Dedifferentiated amniotic fluid mesenchymal stem cell (primary cell): ENCODE data around the gene BTBD6.
"Not testable (repeated sequence)": the region's sequence is repeated elsewhere in the genome, so short reads cannot be mapped to it uniquely, and the experiment has no call there.

Source experiments
- DNase-seq: peaks from one replicate; pipeline ENCODE4 v3.0.0-alpha.2; 2016; ENCODE audit errors: extremely low spot score

Gene BTBD6

DNA sequence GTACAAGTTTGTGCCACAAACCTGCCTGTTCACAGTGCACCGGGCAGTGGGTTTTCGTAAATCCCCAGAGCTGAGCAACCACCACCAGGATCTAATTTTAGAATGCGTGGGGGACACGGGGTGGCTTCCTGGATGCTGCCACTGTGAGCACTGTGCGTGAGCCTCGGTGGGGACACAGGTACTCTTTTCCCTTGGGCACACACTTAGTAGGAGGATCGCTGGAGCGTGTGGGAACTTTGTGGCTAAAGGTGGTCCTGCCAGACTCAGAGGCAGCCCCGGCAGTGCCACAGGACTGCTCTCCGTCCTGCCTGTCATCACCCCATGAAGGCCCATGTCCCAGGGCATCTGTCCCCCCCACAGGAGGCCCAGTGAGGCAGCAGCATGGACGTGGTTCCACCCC is 21.1 kb downstream of the BTBD6 start:
- no peak for DNase-seq

DNA sequence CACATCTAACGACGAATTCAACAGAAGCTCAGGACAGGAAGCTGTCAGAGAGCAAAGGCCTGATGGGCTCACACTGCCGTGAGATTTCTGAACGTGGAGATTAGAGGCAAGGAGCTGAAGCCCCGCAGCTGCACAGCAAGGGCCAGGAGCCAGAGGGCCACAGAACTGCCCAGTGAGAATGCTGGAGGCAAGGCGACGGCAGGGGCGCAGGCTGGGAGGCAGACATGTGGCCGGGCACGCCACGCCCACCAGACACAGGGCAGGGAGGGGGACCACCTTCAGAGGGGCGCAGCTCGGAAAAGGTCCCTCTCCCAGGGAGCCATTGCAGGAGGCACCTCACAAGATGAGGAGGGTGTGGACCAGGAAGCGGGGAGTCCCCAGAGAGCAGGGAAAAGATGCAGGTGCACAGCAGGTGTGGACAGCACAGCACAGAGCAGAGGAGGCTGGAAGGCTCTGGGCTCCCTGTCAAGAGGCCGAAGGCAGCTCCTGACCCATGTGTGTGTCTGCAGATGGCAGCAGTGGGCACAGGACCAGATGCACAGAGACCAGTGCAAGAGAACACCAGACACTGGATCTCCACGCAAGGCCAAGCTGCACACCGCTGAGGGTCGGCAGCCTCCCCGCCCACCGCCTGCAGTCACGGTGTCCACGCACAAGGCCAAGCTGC is 23.0 kb downstream of the BTBD6 start:
- no peak for DNase-seq

DNA sequence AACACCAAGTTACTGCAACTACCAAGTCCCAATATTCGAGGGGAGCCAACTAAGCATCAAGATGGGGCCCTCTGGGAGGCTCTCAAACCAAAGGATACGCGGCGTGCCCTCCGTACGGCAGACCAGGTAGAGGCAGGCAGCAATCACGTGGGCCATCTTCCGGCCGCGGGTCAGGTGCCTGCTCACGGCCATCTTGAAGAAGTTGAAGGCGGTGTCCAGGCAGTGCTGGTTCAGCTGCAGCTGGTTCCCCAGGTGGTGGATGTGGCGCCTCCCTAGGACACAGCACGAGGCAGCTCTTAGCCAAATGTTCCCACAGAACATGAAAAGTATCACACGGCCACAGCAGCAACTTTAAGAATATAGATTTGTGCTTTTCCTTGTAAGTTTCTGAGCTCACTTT is 24.3 kb downstream of the BTBD6 start:
- no peak for DNase-seq

DNA sequence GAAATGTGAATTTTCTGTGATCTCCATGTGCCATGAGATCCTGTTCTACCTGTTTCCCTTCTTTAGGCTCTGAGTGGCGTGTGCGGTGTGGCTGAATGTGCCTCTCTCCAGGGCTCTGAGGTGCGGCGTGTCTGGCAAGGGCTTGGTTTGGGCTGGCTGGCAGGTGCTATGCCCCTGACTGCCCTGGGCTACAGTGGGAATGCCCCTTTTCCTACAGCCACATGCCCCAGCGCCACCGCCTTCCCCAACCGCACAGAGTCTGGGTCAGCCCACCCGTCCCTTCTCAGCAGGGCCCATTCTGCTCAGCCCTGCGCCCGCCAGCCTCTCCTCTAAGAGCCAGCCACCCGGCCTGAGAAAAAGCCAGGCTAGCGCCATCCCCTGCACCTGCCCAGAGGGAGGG is 24.7 kb downstream of the BTBD6 start:
- DNase-seq, result no peak

GRCh38 chr14:105274637-105275036 is 26.3 kb downstream of the BTBD6 start:
- DNase-seq, result no peak

- DNase-seq, result peak; percentile 59
Measured at GRCh38 chr14:105275267-105275946, 27.1 kb downstream of the BTBD6 start.

DNA sequence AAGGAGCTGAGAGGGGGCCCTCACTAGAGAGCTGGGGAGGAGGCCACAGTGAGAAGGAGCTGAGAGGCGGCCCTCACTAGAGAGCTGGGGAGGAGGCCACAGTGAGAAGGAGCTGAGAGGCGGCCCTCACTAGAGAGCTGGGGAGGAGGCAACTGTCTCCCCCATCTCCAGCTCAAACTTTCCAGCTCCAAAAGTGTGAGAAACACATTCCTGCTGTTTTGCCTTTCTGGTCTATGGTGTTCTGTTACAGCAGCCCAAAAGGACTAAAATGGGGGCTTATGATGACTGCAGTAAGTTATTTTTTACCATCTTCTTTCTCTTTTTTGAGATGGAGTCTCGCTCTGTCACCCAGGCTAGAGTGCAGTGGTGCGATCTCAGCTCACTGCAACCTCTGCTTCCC is 29.1 kb downstream of the BTBD6 start:
- not testable (repeated sequence) for DNase-seq

GRCh38 chr14:105279642-105280361 is 31.5 kb downstream of the BTBD6 start:
- DNase-seq, result no peak

GRCh38 chr14:105280525-105280924 is 32.2 kb downstream of the BTBD6 start:
- no peak for DNase-seq

GRCh38 chr14:105281371-105282097 is 33.2 kb downstream of the BTBD6 start:
- peak; percentile 48 for DNase-seq

GRCh38 chr14:105282098-105282725 is 33.9 kb downstream of the BTBD6 start:
- no peak for DNase-seq

- no peak for DNase-seq
Measured at GRCh38 chr14:105283028-105283427, 34.7 kb downstream of the BTBD6 start.

DNA sequence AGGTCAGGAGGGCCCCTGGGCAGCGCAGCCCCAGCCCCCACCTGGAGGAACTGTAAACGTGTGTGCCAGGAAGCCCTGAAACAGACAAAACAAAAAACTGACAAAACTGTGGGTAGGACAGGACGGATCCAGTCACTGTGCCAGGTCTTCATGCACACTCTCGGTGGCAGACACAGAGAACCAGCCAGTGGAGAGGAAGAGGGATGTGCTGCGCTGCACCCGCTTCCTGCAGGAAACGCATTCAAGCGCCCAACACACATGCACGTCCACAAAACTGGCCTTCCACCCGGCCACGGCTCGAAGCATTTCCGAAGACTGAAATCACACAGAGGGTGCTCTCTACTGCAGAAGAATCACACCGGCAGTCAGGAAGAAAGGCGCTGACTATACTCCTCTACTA is 35.6 kb downstream of the BTBD6 start:
- DNase-seq, result no peak

- no peak for DNase-seq
Measured at GRCh38 chr14:105285174-105285573, 36.8 kb downstream of the BTBD6 start.

DNA sequence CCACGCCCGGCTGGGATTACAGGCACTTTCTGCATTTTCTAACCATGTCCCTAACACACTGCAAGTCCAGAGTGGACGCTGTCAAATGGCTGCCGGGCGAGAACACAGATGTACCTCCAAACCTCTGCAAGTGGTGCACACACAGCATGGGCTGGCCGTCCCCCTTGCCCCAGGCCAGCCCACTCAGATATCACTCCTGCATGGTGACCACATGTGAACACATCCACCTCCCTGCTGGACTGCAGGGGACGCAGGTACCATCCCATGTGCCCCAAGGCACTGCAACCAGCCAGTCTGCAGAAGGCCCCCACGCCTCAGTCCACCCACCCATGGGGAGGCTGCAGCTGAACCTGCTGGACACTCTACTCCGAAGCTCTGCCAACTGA is 38.4 kb downstream of the BTBD6 start:
- DNase-seq, result no peak

DNA sequence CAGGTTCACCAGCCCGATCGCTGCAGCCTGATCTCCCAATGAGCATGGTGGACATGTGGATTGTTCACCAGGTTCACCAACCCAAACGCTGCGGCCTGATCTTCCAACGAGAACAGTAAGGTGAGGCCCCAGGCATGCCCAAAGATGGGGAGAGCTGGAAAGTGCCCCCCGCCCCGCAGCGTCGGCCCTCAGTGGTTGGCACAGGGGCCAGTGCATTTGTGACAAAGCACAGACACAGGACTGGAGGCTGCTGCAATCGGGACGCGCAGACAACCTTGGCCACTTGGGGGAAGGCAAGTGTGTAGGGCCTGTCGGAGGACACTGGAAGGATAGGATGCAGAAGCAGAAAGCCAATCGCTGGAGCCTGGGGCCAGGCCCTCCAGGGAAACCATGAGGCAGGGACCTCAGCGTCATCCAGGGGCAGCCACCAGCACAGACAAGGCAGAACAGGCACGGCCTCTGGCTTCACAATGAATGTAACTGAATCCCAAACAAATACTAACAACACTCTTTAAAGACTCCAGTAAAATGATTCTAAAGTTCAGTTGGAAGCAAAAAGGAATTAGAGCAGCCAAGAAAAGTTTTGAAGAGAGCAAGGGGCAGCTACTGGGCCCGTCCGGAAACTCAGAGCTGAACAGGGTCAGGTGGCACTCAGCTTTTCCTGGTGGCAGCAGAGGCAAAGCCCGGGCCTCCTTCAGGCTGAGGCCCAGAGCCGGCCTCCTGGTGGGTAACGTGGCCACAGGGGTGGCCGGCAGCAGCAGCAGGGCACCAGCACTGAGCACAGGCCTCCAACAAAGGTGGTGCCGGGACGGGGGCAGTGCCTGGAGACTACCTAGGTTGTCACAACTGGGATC is 39.1 kb downstream of the BTBD6 start:
- no peak for DNase-seq

DNA sequence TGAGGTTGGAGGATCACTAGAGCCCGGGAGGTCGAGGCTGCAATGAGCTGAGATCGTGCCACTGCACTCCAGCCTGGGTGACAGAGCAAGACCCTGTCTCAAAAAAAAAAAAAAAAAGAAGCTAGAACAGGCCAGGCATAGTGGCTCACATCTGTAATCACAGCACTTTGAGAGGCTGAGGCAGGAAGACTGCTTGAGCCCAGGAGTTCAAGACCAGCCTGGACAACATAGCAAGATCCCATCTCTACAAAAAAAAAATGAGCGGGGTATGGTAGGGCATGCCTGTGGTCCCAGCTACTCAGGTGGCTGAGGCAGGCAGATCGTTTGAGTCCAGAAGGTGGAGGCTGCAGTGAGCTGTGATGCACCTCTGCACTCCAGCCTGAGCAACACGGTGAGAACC is 40.6 kb downstream of the BTBD6 start:
- DNase-seq, result not testable (repeated sequence)

- no peak for DNase-seq
Measured at GRCh38 chr14:105290621-105291346, 42.5 kb downstream of the BTBD6 start.

GRCh38 chr14:105292826-105293711 is 44.7 kb downstream of the BTBD6 start:
- DNase-seq, result no peak
